ENCODE measurements around the gene TJP1.
"Not testable (repeated sequence)": the region's sequence is repeated elsewhere in the genome, so short reads cannot be mapped to it uniquely, and the experiment has no call there.

Gene TJP1

GRCh38 chr15:29731865-29732264, 90.4 kb downstream of the TJP1 start:
- H3K27me3 ChIP-seq (ENCODE audit: insufficient read depth, low read length): no peaks in the 10 kb centered on the region
- no peak overlapping the region for H2AFZ ChIP-seq (ENCODE audit: low read length, unreplicated experiment)
- no peak overlapping the region for H3K4me3 ChIP-seq (ENCODE audit: low read depth, low read length)
- peaks cover 21% of the 10 kb centered on the region for H3K4me1 ChIP-seq (ENCODE audit: control insufficient read depth, insufficient read depth, low read length, unreplicated experiment)
- peaks cover 3% of the 10 kb centered on the region for H3K79me2 ChIP-seq (ENCODE audit: control insufficient read depth, insufficient read depth, low read length, unreplicated experiment)
- peaks cover 45% of the 10 kb centered on the region for H3K36me3 ChIP-seq (ENCODE audit: insufficient read depth, low read length)
- no peak overlapping the region for H3K27ac ChIP-seq (ENCODE audit: low read depth, low read length)

- H3K36me3 ChIP-seq (ENCODE audit: insufficient read depth, low read length): peaks cover 57% of the 10 kb centered on the region
- not testable (repeated sequence) for H3K4me3 ChIP-seq (ENCODE audit: low read depth, low read length); H3K27ac ChIP-seq (ENCODE audit: low read depth, low read length); H3K27me3 ChIP-seq (ENCODE audit: insufficient read depth, low read length); H3K4me1 ChIP-seq (ENCODE audit: control insufficient read depth, insufficient read depth, low read length, unreplicated experiment); H2AFZ ChIP-seq (ENCODE audit: low read length, unreplicated experiment); H3K79me2 ChIP-seq (ENCODE audit: control insufficient read depth, insufficient read depth, low read length, unreplicated experiment)
These were observed 91.8 kb downstream of the TJP1 start for GRCh38 chr15:29730471-29730870.

GRCh38 chr15:29728418-29728817, 93.8 kb downstream of the TJP1 start:
- no peak overlapping the region for H2AFZ ChIP-seq (ENCODE audit: low read length, unreplicated experiment)
- H3K4me3 ChIP-seq (ENCODE audit: low read depth, low read length): no peak overlapping the region
- no peaks in the 10 kb centered on the region for H3K4me1 ChIP-seq (ENCODE audit: control insufficient read depth, insufficient read depth, low read length, unreplicated experiment)
- H3K27ac ChIP-seq (ENCODE audit: low read depth, low read length): no peak overlapping the region
- no peaks in the 10 kb centered on the region for H3K27me3 ChIP-seq (ENCODE audit: insufficient read depth, low read length)
- no peaks in the 10 kb centered on the region for H3K79me2 ChIP-seq (ENCODE audit: control insufficient read depth, insufficient read depth, low read length, unreplicated experiment)
- H3K36me3 ChIP-seq (ENCODE audit: insufficient read depth, low read length): peaks cover 73% of the 10 kb centered on the region

- H3K4me3 ChIP-seq (ENCODE audit: low read depth, low read length): no peak overlapping the region
These were observed 94.4 kb downstream of the TJP1 start for GRCh38 chr15:29727871-29728270.

GRCh38 chr15:29726553-29726952, 95.7 kb downstream of the TJP1 start:
- H3K79me2 ChIP-seq (ENCODE audit: control insufficient read depth, insufficient read depth, low read length, unreplicated experiment): no peaks in the 10 kb centered on the region
- H3K4me3 ChIP-seq (ENCODE audit: low read depth, low read length): no peak overlapping the region
- H3K27ac ChIP-seq (ENCODE audit: low read depth, low read length): no peak overlapping the region
- no peak overlapping the region for H2AFZ ChIP-seq (ENCODE audit: low read length, unreplicated experiment)
- no peaks in the 10 kb centered on the region for H3K27me3 ChIP-seq (ENCODE audit: insufficient read depth, low read length)
- H3K4me1 ChIP-seq (ENCODE audit: control insufficient read depth, insufficient read depth, low read length, unreplicated experiment): no peaks in the 10 kb centered on the region
- H3K36me3 ChIP-seq (ENCODE audit: insufficient read depth, low read length): peaks cover 72% of the 10 kb centered on the region

More at GRCh38 chr15:29727871-29728270, 94.4 kb downstream of the TJP1 start:
- Histone ChIP-seq H3K36me3 (ENCODE audit: insufficient read depth, low read length) (peaks cover 73% of the 10 kb centered on the region), H3K4me1 (ENCODE audit: control insufficient read depth, insufficient read depth, low read length, unreplicated experiment) (no peaks in the 10 kb centered on the region), H3K27ac (ENCODE audit: low read depth, low read length) (no peak overlapping the region), H3K27me3 (ENCODE audit: insufficient read depth, low read length) (no peaks in the 10 kb centered on the region), H2AFZ (ENCODE audit: low read length, unreplicated experiment) (no peak overlapping the region), H3K79me2 (ENCODE audit: control insufficient read depth, insufficient read depth, low read length, unreplicated experiment) (no peaks in the 10 kb centered on the region)

- Histone ChIP-seq H3K27ac (ENCODE audit: low read depth, low read length) (no peak overlapping the region), H3K4me1 (ENCODE audit: control insufficient read depth, insufficient read depth, low read length, unreplicated experiment) (no peaks in the 10 kb centered on the region), H2AFZ (ENCODE audit: low read length, unreplicated experiment) (no peak overlapping the region), H3K27me3 (ENCODE audit: insufficient read depth, low read length) (no peaks in the 10 kb centered on the region), H3K4me3 (ENCODE audit: low read depth, low read length) (no peak overlapping the region), H3K36me3 (ENCODE audit: insufficient read depth, low read length) (peaks cover 87% of the 10 kb centered on the region), H3K79me2 (ENCODE audit: control insufficient read depth, insufficient read depth, low read length, unreplicated experiment) (no peaks in the 10 kb centered on the region)
These were observed 98.2 kb downstream of the TJP1 start for GRCh38 chr15:29724026-29724425.

GRCh38 chr15:29713784-29714183, 108.5 kb downstream of the TJP1 start:
- H3K27me3 ChIP-seq (ENCODE audit: insufficient read depth, low read length): no peaks in the 10 kb centered on the region
- H3K4me1 ChIP-seq (ENCODE audit: control insufficient read depth, insufficient read depth, low read length, unreplicated experiment): no peaks in the 10 kb centered on the region
- H3K27ac ChIP-seq (ENCODE audit: low read depth, low read length): no peak overlapping the region
- H3K36me3 ChIP-seq (ENCODE audit: insufficient read depth, low read length): peaks cover 56% of the 10 kb centered on the region
- no peak overlapping the region for H3K4me3 ChIP-seq (ENCODE audit: low read depth, low read length)
- no peak overlapping the region for H2AFZ ChIP-seq (ENCODE audit: low read length, unreplicated experiment)
- no peaks in the 10 kb centered on the region for H3K79me2 ChIP-seq (ENCODE audit: control insufficient read depth, insufficient read depth, low read length, unreplicated experiment)

GRCh38 chr15:29712149-29712885, 110.0 kb downstream of the TJP1 start:
- H3K27me3 ChIP-seq (ENCODE audit: insufficient read depth, low read length): no peaks in the 10 kb centered on the region
- no peaks in the 10 kb centered on the region for H3K4me1 ChIP-seq (ENCODE audit: control insufficient read depth, insufficient read depth, low read length, unreplicated experiment)
- H3K36me3 ChIP-seq (ENCODE audit: insufficient read depth, low read length): peaks cover 49% of the 10 kb centered on the region
- no peak overlapping the region for H3K27ac ChIP-seq (ENCODE audit: low read depth, low read length)
- H3K4me3 ChIP-seq (ENCODE audit: low read depth, low read length): no peak overlapping the region
- no peak overlapping the region for H2AFZ ChIP-seq (ENCODE audit: low read length, unreplicated experiment)
- no peaks in the 10 kb centered on the region for H3K79me2 ChIP-seq (ENCODE audit: control insufficient read depth, insufficient read depth, low read length, unreplicated experiment)

GRCh38 chr15:29711531-29711930, 110.7 kb downstream of the TJP1 start:
- Histone ChIP-seq H3K4me3 (ENCODE audit: low read depth, low read length) (no peak overlapping the region), H3K36me3 (ENCODE audit: insufficient read depth, low read length) (peaks cover 48% of the 10 kb centered on the region), H3K27me3 (ENCODE audit: insufficient read depth, low read length) (no peaks in the 10 kb centered on the region), H3K79me2 (ENCODE audit: control insufficient read depth, insufficient read depth, low read length, unreplicated experiment) (no peaks in the 10 kb centered on the region), H3K27ac (ENCODE audit: low read depth, low read length) (no peak overlapping the region), H3K4me1 (ENCODE audit: control insufficient read depth, insufficient read depth, low read length, unreplicated experiment) (no peaks in the 10 kb centered on the region), H2AFZ (ENCODE audit: low read length, unreplicated experiment) (no peak overlapping the region)

- peaks cover 50% of the 10 kb centered on the region for H3K36me3 ChIP-seq (ENCODE audit: insufficient read depth, low read length)
- no peak overlapping the region for H3K4me3 ChIP-seq (ENCODE audit: low read depth, low read length)
- H3K4me1 ChIP-seq (ENCODE audit: control insufficient read depth, insufficient read depth, low read length, unreplicated experiment): no peaks in the 10 kb centered on the region
- no peak overlapping the region for H3K27ac ChIP-seq (ENCODE audit: low read depth, low read length)
- H3K27me3 ChIP-seq (ENCODE audit: insufficient read depth, low read length): no peaks in the 10 kb centered on the region
- no peak overlapping the region for H2AFZ ChIP-seq (ENCODE audit: low read length, unreplicated experiment)
- H3K79me2 ChIP-seq (ENCODE audit: control insufficient read depth, insufficient read depth, low read length, unreplicated experiment): no peaks in the 10 kb centered on the region
These were observed 113.7 kb downstream of the TJP1 start for GRCh38 chr15:29708519-29708918.

- Histone ChIP-seq H3K4me3 (ENCODE audit: low read depth, low read length) (no peak overlapping the region), H3K27ac (ENCODE audit: low read depth, low read length) (no peak overlapping the region), H3K4me1 (ENCODE audit: control insufficient read depth, insufficient read depth, low read length, unreplicated experiment) (no peaks in the 10 kb centered on the region), H2AFZ (ENCODE audit: low read length, unreplicated experiment) (no peak overlapping the region), H3K36me3 (ENCODE audit: insufficient read depth, low read length) (peaks cover 40% of the 10 kb centered on the region), H3K79me2 (ENCODE audit: control insufficient read depth, insufficient read depth, low read length, unreplicated experiment) (no peaks in the 10 kb centered on the region), H3K27me3 (ENCODE audit: insufficient read depth, low read length) (no peaks in the 10 kb centered on the region)
These were observed 117.2 kb downstream of the TJP1 start for GRCh38 chr15:29704950-29705597.

All from ACC112 (cell line).